HCT116 (cell line): ENCODE results near the gene IGFL4. TPM values are rescaled to one million over a fixed set of nuclear protein-coding genes. Genes with fewer than 3 reads are reported as not detected.

Source experiments
- ATAC-seq: fragments of 200-7000 bp; cut with Tn5 transposase; 2 replicates; pipeline ENCODE4 v1.9.1; 2020; ENCODE audit warnings: mild to moderate bottlenecking, moderate library complexity
- BruUV-seq: library from RNA; stranded (reverse); fragments of 400-500 nt; replicated peaks from 2 replicates; lab custom pipeline; 2021; lab: Mats Ljungman, UMichigan
- CTCF ChIA-PET: fragments of 300-600 bp; sonication (Branson Sonifier 250); formaldehyde crosslinking; loops from one replicate; lab custom pipeline; 2021; ENCODE audit warnings: antibody characterized with exemption; lab: Charles Lee
- POLR2A ChIA-PET: fragments of 300-600, 350-600 bp; sonication (Branson Sonifier 250); formaldehyde crosslinking; loops from one replicate; lab custom pipeline; 2021; ENCODE audit warnings: antibody characterized with exemption; lab: Charles Lee
- RAD21 ChIA-PET, 2 experiments: fragments of 300-600 bp; sonication (Branson Sonifier 250); formaldehyde crosslinking; loops; one replicate each; lab custom pipeline; 2023; ENCODE audit warnings: low total read pairs in 2 of 2; ENCODE audit not compliant: uncharacterized antibody in 2 of 2, unreplicated experiment in 2 of 2, low non-redundant PET in 1 of 2; lab: Charles Lee
- DNase-seq: peaks from one replicate; pipeline ENCODE4 v3.0.0-alpha.2; 2010; ENCODE audit warnings: low read depth, low spot score
- H2AFZ ChIP-seq: fragments of 200-600 bp; shearing (Covaris generic), sonication (generic); 2 replicates; pipeline ENCODE4 v1.6.1; 2017; ENCODE audit warnings: low read depth, mixed run types, mixed read lengths, antibody characterized with exemption, low read length; ENCODE audit not compliant: poor library complexity, severe bottlenecking
- H3K27ac ChIP-seq: 2 replicates; pipeline ENCODE4 v1.5.1; 2012; ENCODE audit warnings: low read depth, low read length
- H3K27me3 ChIP-seq: fragments of 200-600 bp; sonication (generic); 2 replicates; pipeline ENCODE4 v1.6.1; 2016; ENCODE audit warnings: mixed run types, low read length, mixed read lengths; ENCODE audit not compliant: insufficient read depth
- H3K36me3 ChIP-seq, 2 experiments: fragments of 200-500 bp in 1 of 2; fragments of 200-600 bp in 1 of 2; sonication (Bioruptor generic) in 1 of 2; sonication (generic) in 1 of 2; 2 replicates each; pipeline versions ENCODE4 v1.5.1 to v1.6.1; 2014 to 2016; ENCODE audit warnings: low read length in 2 of 2, inconsistent platforms in 1 of 2, mixed read lengths in 1 of 2, mixed run types in 1 of 2; ENCODE audit not compliant: insufficient read depth in 2 of 2, control insufficient read depth in 1 of 2
- H3K4me1 ChIP-seq, 2 experiments: fragments of 200-600 bp in 1 of 2; sonication (generic) in 1 of 2; 2 replicates each; pipeline versions ENCODE4 v1.5.1 to v1.6.1; 2012 to 2017; ENCODE audit warnings: low read length in 2 of 2, inconsistent platforms in 1 of 2, mild to moderate bottlenecking in 1 of 2, mixed read lengths in 1 of 2, mixed run types in 1 of 2, moderate library complexity in 1 of 2; ENCODE audit not compliant: insufficient read depth in 2 of 2, control insufficient read depth in 1 of 2
- H3K4me2 ChIP-seq: fragments of 200-600 bp; sonication (generic); 2 replicates; pipeline ENCODE4 v1.6.1; 2017; ENCODE audit warnings: mixed run types, low read length, mixed read lengths
- H3K4me3 ChIP-seq, 2 experiments: fragments of 200-600 bp in 1 of 2; sonication (generic) in 1 of 2; replicated peaks in 1 of 2; 2 replicates each; pipeline ENCODE4 v1.5.1; 2011 to 2016; ENCODE audit warnings: low read length in 2 of 2, control low read depth in 1 of 2, low read depth in 1 of 2, mild to moderate bottlenecking in 1 of 2, mixed read lengths in 1 of 2, mixed run types in 1 of 2
- H3K79me2 ChIP-seq: fragments of 200-600 bp; sonication (generic); 2 replicates; pipeline ENCODE4 v1.6.1; 2017; ENCODE audit warnings: mild to moderate bottlenecking, mixed run types, low read length, moderate library complexity, mixed read lengths; ENCODE audit not compliant: insufficient read depth
- H3K9ac ChIP-seq: fragments of 200-600 bp; sonication (generic); 2 replicates; pipeline ENCODE4 v1.6.1; 2016; ENCODE audit warnings: low read length, mixed read lengths
- H3K9me2 ChIP-seq: fragments of 200-600 bp; sonication (generic), shearing (Covaris generic); 2 replicates; pipeline ENCODE4 v1.6.1; 2017; ENCODE audit warnings: mixed run types, mild to moderate bottlenecking, moderate library complexity; ENCODE audit not compliant: insufficient read depth
- H3K9me3 ChIP-seq, 2 experiments: fragments of 200-500 bp in 1 of 2; fragments of 200-600 bp in 1 of 2; sonication (Bioruptor generic) in 1 of 2; sonication (generic) in 1 of 2; 2 replicates each; pipeline ENCODE4 v1.6.1; 2014 to 2017; ENCODE audit warnings: low read length in 2 of 2, mixed read lengths in 2 of 2, inconsistent platforms in 1 of 2, low read depth in 1 of 2, mild to moderate bottlenecking in 1 of 2, mixed run types in 1 of 2, moderate library complexity in 1 of 2; ENCODE audit not compliant: control insufficient read depth in 1 of 2, insufficient read depth in 1 of 2
- H4K20me1 ChIP-seq: fragments of 200-600 bp; sonication (generic), shearing (Covaris generic); 2 replicates; pipeline ENCODE4 v1.6.1; 2017; ENCODE audit warnings: mixed run types, mild to moderate bottlenecking, moderate library complexity; ENCODE audit not compliant: insufficient read depth
- ATF3 ChIP-seq: IDR thresholded peaks from 2 replicates; pipeline ENCODE4 v1.6.1; 2012
- CBX3 ChIP-seq: IDR thresholded peaks from 2 replicates; pipeline ENCODE4 v1.6.1; 2012; ENCODE audit warnings: low read depth
- CEBPB ChIP-seq: IDR thresholded peaks from 2 replicates; pipeline ENCODE4 v1.6.1; 2012; ENCODE audit warnings: low read depth
- EGR1 ChIP-seq: IDR thresholded peaks from 2 replicates; pipeline ENCODE4 v1.6.1; 2012; ENCODE audit warnings: low read depth
- EZH2phosphoT487 ChIP-seq: fragments of 200-600 bp; IDR thresholded peaks from 2 replicates; pipeline ENCODE4 v1.6.1; 2018; ENCODE audit warnings: antibody characterized with exemption, borderline replicate concordance
- FOSL1 ChIP-seq: IDR thresholded peaks from 2 replicates; pipeline ENCODE4 v1.6.1; 2012; ENCODE audit warnings: low read depth
- JUND ChIP-seq: IDR thresholded peaks from 2 replicates; pipeline ENCODE4 v1.6.1; 2012
- POLR2AphosphoS5 ChIP-seq: IDR thresholded peaks from 2 replicates; pipeline ENCODE4 v1.6.1; 2011; ENCODE audit warnings: mild to moderate bottlenecking, low read depth, low read length, moderate library complexity
- RAD21 ChIP-seq: IDR thresholded peaks from 2 replicates; pipeline ENCODE4 v1.6.1; 2012; ENCODE audit warnings: low read depth, mild to moderate bottlenecking
- REST ChIP-seq: IDR thresholded peaks from 2 replicates; pipeline ENCODE4 v1.6.1; 2012; ENCODE audit warnings: low read depth
- SIN3A ChIP-seq: IDR thresholded peaks from 2 replicates; pipeline ENCODE4 v1.6.1; 2012; ENCODE audit warnings: low read depth
- SP1 ChIP-seq: IDR thresholded peaks from 2 replicates; pipeline ENCODE4 v1.6.1; 2012; ENCODE audit warnings: low read depth
- TCF7L2 ChIP-seq: IDR thresholded peaks from 2 replicates; pipeline ENCODE4 v1.7.0; 2011; ENCODE audit warnings: borderline replicate concordance, inconsistent platforms; ENCODE audit not compliant: insufficient read depth, insufficient read length; ENCODE audit errors: extremely low read depth
- YY1 ChIP-seq: IDR thresholded peaks from 2 replicates; pipeline ENCODE4 v1.6.1; 2011; ENCODE audit warnings: low read length, low read depth, moderate library complexity, mild to moderate bottlenecking; ENCODE audit not compliant: insufficient replicate concordance; ENCODE audit errors: extremely low read depth
- ZFX ChIP-seq: fragments of 450-650 bp; IDR thresholded peaks from 2 replicates; pipeline ENCODE4 v1.6.1; 2017
- ZNF274 ChIP-seq: fragments of 200-500 bp; sonication (Bioruptor generic); IDR thresholded peaks from 2 replicates; pipeline ENCODE4 v1.6.1; 2014; ENCODE audit warnings: mild to moderate bottlenecking, low read depth, low read length, inconsistent platforms
- intact Hi-C: fragments of 100-400 bp; cut with micrococcal nuclease; formaldehyde crosslinking; loops from 2 replicates; pipeline ENCODE4 v1.10.0; 2022
- total RNA-seq: library from RNA; stranded (reverse); gene quantifications from one replicate; pipeline ENCODE4 v1.2.1, GENCODE V29; 2021; ENCODE audit not compliant: unreplicated experiment

The IGFL4 gene
- total RNA-seq, 1 experiment from 2014 or later = not detected

- ATAC-seq (no peak), DNase-seq (no peak)
- TF ChIP-seq POLR2AphosphoS5 (no peak), EGR1 (no peak), JUND (no peak), ZFX (no peak), FOSL1 (no peak)
- Histone ChIP-seq H3K4me3 (no peak overlapping the region), H3K27ac (no peak overlapping the region), H2AFZ (no peak overlapping the region), H3K9me2 (no peaks in the 10 kb centered on the region), H4K20me1 (no peaks in the 10 kb centered on the region), H3K36me3 (no peaks in the 10 kb centered on the region), H3K9ac (no peak overlapping the region), H3K79me2 (no peaks in the 10 kb centered on the region), H3K27me3 (no peaks in the 10 kb centered on the region; the same call in 1 of the 2 replicates), H3K4me1 (no peaks in the 10 kb centered on the region), H3K4me2 (no peak overlapping the region), H3K9me3 (no peaks in the 10 kb centered on the region)
- intact Hi-C loops = no loop called here
- RAD21 ChIA-PET = no interaction called here
- POLR2A ChIA-PET = no interaction called here
- CTCF ChIA-PET = interaction anchor here (1.7 to 1.9 kb wide), 2 partner anchors 43 to 45 kb away, joined by 9 to 10 read pairs; no protein-coding TSS in a partner anchor
- no TSS peak for BruUV-seq
Observed at GRCh38 chr19:46033401-46033800, 7.4 kb downstream of the IGFL4 start.

- RAD21 ChIA-PET = no interaction called here
- Histone ChIP-seq H3K27ac (no peak overlapping the region), H3K79me2 (no peaks in the 10 kb centered on the region), H2AFZ (no peak overlapping the region), H3K9me3 (no peaks in the 10 kb centered on the region), H3K9me2 (no peaks in the 10 kb centered on the region), H3K4me3 (no peak overlapping the region), H3K36me3 (no peaks in the 10 kb centered on the region), H3K4me1 (no peaks in the 10 kb centered on the region), H3K4me2 (no peak overlapping the region), H4K20me1 (no peaks in the 10 kb centered on the region), H3K9ac (no peak overlapping the region), H3K27me3 (no peaks in the 10 kb centered on the region; the same call in 1 of the 2 replicates)
- POLR2A ChIA-PET = no interaction called here
- DNase-seq = no peak
- no TSS peak for BruUV-seq
- intact Hi-C loops = no loop called here
- no peak for ATAC-seq
- CTCF ChIA-PET = interaction anchor here (1.2 to 1.9 kb wide), 3 partner anchors 44 to 46 kb away, joined by 4 to 10 read pairs (median 9); no protein-coding TSS in a partner anchor
- TF ChIP-seq EGR1 (no peak), SIN3A (no peak), ZNF274 (no peak), CEBPB (no peak), YY1 (no peak), EZH2phosphoT487 (no peak), SP1 (no peak), CBX3 (no peak), POLR2AphosphoS5 (no peak), ATF3 (no peak), RAD21 (no peak), FOSL1 (no peak), TCF7L2 (no peak), REST (no peak), ZFX (no peak)
Observed at GRCh38 chr19:46032597-46033025, 8.2 kb downstream of the IGFL4 start.
